Upper lobe of right lung (tissue), 1 donor: Measurements from ENCODE around the gene RPS6KA3. TPM values are rescaled to one million over a fixed set of nuclear protein-coding genes. Genes with fewer than 3 reads are reported as not detected.
"Not testable (repeated sequence)": the region's sequence is repeated elsewhere in the genome, so short reads cannot be mapped to it uniquely, and the experiment has no call there.

ENCODE experiments used
- ATAC-seq: fragments of 200-7000 bp; cut with Tn5 transposase; one replicate; pipeline ENCODE4 v1.9.1; 2020; ENCODE audit warnings: mild to moderate bottlenecking, moderate library complexity
- DNase-seq: peaks from one replicate; pipeline ENCODE4 v3.0.0-alpha.2; 2020
- H3K27ac ChIP-seq: fragments of 200-600 bp; one replicate; pipeline ENCODE4 v1.8.0; 2022
- H3K27me3 ChIP-seq: fragments of 200-600 bp; one replicate; pipeline ENCODE4 v1.8.0; 2022; ENCODE audit warnings: mild to moderate bottlenecking
- H3K36me3 ChIP-seq: fragments of 200-600 bp; one replicate; pipeline ENCODE4 v1.8.0; 2022
- H3K4me1 ChIP-seq: fragments of 200-600 bp; one replicate; pipeline ENCODE4 v1.8.0; 2022
- H3K4me3 ChIP-seq: fragments of 200-600 bp; one replicate; pipeline ENCODE4 v1.8.0; 2022; ENCODE audit warnings: mild to moderate bottlenecking
- H3K9me3 ChIP-seq: fragments of 200-600 bp; one replicate; pipeline ENCODE4 v1.8.0; 2022
- intact Hi-C: fragments of 100-400 bp; cut with DNase I; formaldehyde crosslinking; loops from one replicate; pipeline ENCODE4 v1.11.0; 2022
- total RNA-seq: library from RNA; stranded (reverse); fragmentation: NEBNext Ultra II Directional; extraction: Animal tissue kit (Norgen Biotek cat#: 25700); gene quantifications from one replicate; pipeline ENCODE4 v1.2.1, GENCODE V29; 2021
- TF ChIP-seq, protein P1 (sequence below): fragments of 200-600 bp; IDR thresholded peaks from one replicate; pipeline ENCODE4 v1.8.0; 2022; ENCODE audit warnings: antibody characterized with exemption
- donor health status: DM: no; HTN: yes; CAD: no; lungs with severe emphysema.

RPS6KA3 gene
- total RNA-seq, 1 donor from 2014 or later: 70.5 TPM

- Histone ChIP-seq H3K9me3 (no peaks in the 10 kb centered on the region), H3K4me3 (no peak overlapping the region), H3K27me3 (no peaks in the 10 kb centered on the region), H3K27ac (no peak overlapping the region), H3K4me1 (no peaks in the 10 kb centered on the region), H3K36me3 (peaks cover 72% of the 10 kb centered on the region)
- DNase-seq (no peak), ATAC-seq (no peak)
- intact Hi-C loops: no loop called here
- TF ChIP-seq, protein P1, sequence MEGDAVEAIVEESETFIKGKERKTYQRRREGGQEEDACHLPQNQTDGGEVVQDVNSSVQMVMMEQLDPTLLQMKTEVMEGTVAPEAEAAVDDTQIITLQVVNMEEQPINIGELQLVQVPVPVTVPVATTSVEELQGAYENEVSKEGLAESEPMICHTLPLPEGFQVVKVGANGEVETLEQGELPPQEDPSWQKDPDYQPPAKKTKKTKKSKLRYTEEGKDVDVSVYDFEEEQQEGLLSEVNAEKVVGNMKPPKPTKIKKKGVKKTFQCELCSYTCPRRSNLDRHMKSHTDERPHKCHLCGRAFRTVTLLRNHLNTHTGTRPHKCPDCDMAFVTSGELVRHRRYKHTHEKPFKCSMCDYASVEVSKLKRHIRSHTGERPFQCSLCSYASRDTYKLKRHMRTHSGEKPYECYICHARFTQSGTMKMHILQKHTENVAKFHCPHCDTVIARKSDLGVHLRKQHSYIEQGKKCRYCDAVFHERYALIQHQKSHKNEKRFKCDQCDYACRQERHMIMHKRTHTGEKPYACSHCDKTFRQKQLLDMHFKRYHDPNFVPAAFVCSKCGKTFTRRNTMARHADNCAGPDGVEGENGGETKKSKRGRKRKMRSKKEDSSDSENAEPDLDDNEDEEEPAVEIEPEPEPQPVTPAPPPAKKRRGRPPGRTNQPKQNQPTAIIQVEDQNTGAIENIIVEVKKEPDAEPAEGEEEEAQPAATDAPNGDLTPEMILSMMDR: no peak
These were observed 134.0 kb downstream of the RPS6KA3 start for GRCh38 chrX:20132666-20133065.

DNA sequence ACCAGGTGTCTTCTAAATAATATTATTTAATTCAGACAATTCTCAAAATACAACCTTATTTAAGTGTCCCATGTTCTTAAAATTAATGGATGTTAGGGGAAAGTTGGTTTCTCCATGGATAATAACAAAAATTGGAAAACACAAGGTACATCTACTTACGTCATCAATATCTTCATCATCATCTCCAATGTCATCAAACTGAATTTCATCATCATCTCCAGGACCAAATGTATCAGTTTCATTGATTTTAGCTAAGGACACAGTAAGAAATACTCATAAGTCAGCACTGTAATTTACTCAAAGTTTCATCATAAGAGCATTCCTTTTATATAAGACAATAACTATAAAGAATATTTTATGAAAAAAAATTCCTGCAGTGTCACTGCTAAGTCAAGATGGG is 136.4 kb downstream of the RPS6KA3 start:
- ATAC-seq: no peak
- Histone ChIP-seq H3K4me1 (no peaks in the 10 kb centered on the region), H3K4me3 (no peak overlapping the region), H3K36me3 (peaks cover 57% of the 10 kb centered on the region), H3K27ac (no peak overlapping the region), H3K9me3 (no peaks in the 10 kb centered on the region), H3K27me3 (no peaks in the 10 kb centered on the region)
- intact Hi-C loops: no loop called here
- DNase-seq: no peak
- TF ChIP-seq, protein P1: no peak

DNA sequence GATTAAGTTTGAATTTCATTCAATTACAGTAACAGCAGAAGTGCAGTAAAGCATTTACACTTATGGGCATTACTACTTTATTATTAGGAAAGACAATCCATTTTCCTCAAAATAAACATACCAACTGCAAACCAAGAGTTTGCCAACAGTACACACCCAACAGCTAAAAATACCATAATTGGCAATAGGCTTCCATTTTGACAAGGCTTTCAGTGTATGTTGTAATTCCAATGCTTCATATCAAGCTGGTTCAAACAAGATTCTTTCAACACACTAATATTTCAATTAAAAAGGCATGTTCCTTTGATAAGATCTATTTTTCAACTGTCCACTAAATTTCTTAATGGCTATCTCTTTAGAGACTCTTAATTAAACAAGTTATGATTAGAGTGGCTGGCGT is 137.2 kb downstream of the RPS6KA3 start:
- Histone ChIP-seq H3K4me1 (no peaks in the 10 kb centered on the region), H3K36me3 (peaks cover 50% of the 10 kb centered on the region), H3K4me3 (no peak overlapping the region), H3K27me3 (no peaks in the 10 kb centered on the region), H3K27ac (no peak overlapping the region), H3K9me3 (no peaks in the 10 kb centered on the region)
- no peak for ATAC-seq
- intact Hi-C loops: no loop called here
- TF ChIP-seq, protein P1: no peak
- no peak for DNase-seq

- H3K4me3 ChIP-seq: no peak overlapping the region
- H3K9me3 ChIP-seq: no peaks in the 10 kb centered on the region
- no peak overlapping the region for H3K27ac ChIP-seq
- DNase-seq (no peak), ATAC-seq (no peak)
- H3K36me3 ChIP-seq: peaks cover 41% of the 10 kb centered on the region
- TF ChIP-seq, protein P1: no peak
- no peaks in the 10 kb centered on the region for H3K4me1 ChIP-seq
- no peaks in the 10 kb centered on the region for H3K27me3 ChIP-seq
- intact Hi-C loops: no loop called here
These were observed 138.0 kb downstream of the RPS6KA3 start for GRCh38 chrX:20128670-20129069.

- peaks cover 30% of the 10 kb centered on the region for H3K36me3 ChIP-seq
These were observed 139.3 kb downstream of the RPS6KA3 start for GRCh38 chrX:20127440-20127839.

DNA sequence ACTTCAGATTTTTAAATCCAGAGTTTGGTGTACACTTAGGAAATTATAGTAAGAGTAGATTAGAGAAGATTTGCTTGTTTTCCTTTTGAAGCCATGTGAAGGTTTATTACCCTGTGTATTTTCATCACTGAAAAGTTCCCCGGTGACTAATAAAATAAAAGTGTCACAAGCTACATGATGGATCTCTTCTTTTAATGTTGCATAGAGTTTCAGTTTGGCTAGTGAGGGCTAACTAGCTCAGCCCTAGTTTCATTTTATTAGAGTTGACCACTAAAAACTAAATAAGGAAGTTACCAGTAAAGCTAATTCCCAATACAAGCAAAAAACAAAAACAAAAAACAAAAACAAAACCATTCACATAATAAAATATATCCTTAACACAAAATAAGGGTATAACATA is 139.9 kb downstream of the RPS6KA3 start:
- H3K27me3 ChIP-seq, H3K9me3 ChIP-seq, DNase-seq, ATAC-seq, H3K4me1 ChIP-seq, intact Hi-C loops, H3K27ac ChIP-seq, H3K4me3 ChIP-seq: not testable (repeated sequence)
- H3K36me3 ChIP-seq: peaks cover 24% of the 10 kb centered on the region

More at GRCh38 chrX:20127440-20127839, 139.3 kb downstream of the RPS6KA3 start:
- H3K4me3 ChIP-seq, DNase-seq, H3K27ac ChIP-seq, intact Hi-C loops, H3K27me3 ChIP-seq, H3K4me1 ChIP-seq, H3K9me3 ChIP-seq: not testable (repeated sequence)
- peak; percentile 51 for ATAC-seq
- TF ChIP-seq, protein P1: peak; percentile 27
